ENCODE results near the gene APOL6. TPM values are rescaled to one million over a fixed set of nuclear protein-coding genes. Genes with fewer than 3 reads are reported as not detected.
"Not testable (repeated sequence)": the region's sequence is repeated elsewhere in the genome, so short reads cannot be mapped to it uniquely, and the experiment has no call there.

The APOL6 gene
- polyA plus RNA-seq, 10 donors, result 0.98 to 3.0 (median 2.0) TPM

GRCh38 chr22:35616043-35616442, 32.2 kb upstream of the APOL6 start:
- no peak for DNase-seq

DNA sequence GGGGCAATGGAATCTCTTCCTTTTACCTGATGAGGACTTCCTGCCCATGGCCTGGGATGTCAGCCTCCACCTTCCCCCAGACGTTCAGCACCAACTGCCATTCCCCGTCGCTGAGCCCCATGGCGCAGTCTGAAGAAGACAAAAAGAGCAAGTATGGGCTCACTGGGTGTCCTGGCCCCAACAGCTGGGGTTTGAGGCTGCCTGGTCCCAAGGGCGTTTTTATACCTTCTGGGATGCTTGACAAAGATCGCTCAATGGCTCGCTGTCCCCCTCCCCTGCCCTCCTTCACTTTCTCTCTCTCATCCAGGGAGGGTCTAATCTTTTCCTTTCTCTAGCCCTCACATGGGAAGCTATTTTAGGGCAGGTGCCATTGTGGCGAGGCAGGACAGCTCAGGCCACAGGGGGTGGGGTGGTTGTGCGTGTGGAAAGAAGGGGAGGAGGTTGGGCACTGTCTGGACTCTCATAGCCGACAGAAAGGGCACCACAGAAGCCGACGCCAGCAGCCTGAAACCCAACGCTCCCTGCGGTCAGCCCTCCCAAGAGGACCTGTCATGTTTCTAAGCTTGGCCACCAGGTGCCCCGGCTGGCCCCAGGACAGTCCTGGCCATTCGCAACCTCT, 31.0 kb upstream of the APOL6 start, which contains the start of gene MB:
MB (minus strand) TSS at position 193 of the 619 bp plus-strand sequence; CDS start at position 121, 72 bp downstream.
- DNase-seq, result no peak

- DNase-seq, result no peak
These were observed 29.6 kb upstream of the APOL6 start for GRCh38 chr22:35618427-35619223.

DNA sequence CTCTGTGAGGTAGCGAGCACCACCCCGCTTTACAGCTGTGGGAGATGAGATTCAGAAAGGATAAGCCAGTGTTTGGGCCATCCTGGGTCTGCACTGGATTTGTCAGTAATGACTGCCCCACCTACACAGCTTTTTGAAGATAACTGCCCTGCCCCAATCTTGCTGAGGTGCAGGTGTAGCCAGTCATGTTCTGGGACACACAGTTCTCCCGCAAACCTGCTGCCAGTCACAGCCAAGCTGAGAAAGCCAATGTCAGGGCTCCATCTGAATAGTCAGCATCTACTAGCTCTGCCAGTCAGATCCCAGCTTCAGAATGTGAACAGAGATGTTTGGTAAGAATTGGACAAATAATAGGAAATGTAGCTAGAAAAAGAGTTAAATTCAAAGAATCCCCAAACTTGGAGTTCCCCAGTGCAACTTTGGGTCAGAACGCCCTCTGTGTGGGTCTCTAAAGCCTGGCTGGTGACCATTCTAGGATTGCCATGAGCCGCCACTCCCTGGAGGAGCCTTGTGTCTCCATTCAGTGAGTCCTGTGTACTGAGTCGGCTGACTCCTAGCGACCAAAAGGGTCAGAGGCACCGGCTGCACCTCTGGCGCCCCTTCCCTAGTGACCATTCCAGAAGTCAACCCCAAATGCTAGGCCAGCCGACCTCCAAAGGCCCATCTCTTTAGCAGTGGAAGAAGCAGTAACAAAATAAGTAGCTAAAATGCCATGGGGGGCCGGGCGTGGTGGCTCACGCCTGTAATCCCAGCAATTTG, 28.7 kb upstream of the APOL6 start:
- no peak for DNase-seq

DNA sequence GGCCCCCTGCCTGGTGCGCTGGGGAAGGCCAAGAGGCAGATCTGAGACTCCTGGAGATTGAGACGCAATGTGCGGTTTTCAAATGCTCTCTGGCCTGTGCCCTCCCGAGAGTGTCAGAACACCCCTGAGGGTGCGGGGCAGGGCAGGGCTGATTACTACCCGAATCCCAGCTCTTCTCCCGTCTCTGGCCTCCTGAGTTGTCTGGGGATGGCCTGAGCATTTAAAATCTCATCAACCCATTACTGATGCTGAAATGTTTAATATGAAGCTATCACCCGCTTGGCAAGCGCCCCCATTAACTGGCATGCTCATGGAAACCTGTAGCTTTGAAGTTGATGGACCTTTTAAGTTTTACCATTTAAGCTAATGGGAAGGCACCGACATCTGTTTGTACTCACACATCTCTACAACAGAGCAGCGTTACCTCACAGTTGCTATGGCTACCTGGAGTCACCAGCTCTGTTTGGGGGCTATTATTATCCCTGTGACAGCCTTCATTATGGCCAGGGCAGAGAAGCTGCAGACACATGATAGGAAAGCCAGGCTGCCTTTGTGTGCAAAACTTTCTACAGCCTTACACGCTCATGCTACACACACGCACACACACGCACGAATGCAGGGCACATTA, 27.5 kb upstream of the APOL6 start:
- DNase-seq, result peak in 2 of 3 donors; percentile 75 to 82

- no peak for DNase-seq
These were observed 26.8 kb upstream of the APOL6 start for GRCh38 chr22:35621451-35621850.

DNA sequence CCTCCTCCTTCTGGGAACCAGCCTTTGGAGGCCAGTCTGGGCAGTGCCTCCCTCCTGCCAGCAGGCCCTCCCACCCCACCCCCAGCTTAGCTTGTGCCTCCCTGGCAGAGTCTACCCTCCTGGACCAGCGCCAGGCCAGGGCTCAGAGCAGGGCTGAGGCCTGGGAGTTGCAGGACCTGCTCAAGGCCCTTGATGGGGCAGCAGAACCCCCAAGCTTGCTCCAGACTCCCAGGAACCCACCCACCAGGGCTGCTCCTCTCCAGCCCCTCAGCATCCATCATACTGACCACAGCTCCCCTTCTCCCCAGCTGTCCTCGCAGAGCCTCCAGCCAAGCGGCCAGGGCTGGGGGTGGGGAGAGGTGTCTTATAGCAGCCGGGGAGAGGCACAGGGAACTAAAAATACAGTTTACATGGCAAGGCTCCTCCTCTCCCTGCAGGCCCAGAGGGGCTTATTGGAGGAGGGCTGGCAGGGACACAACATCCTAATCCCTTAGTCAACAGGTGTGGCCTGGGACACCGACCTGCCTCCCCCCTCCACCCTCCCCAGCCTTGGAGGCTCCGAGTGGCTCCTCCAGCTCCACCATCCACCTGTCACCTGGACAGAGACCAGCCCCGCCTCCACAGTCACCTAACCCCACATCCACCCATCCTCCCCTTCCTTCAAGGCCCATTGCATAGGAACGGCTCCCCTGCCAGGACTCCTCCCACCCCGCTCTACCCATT, 25.9 kb upstream of the APOL6 start:
- DNase-seq, result peak; percentile 76 to 81 (median 76)

DNA sequence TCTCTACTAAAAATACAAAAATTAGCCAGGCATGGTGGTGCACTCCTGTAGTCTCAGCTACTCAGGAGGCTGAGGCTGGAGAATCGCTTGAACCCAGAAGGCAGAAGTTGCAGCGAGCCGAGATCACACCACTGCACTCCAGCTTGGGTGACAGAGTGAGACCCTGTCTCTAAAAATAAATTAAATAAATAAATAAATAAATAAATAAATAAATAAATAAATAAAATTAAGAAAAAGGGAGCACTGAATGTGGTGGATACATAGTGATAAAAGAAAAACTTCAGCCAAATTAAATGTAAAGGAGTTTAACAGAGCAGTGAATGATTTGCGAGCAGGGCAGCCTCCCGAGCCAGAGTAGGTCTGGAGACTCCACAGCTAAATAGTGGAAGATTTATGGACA, 24.4 kb upstream of the APOL6 start:
- not testable (repeated sequence) for DNase-seq

GRCh38 chr22:35624547-35624946, 23.7 kb upstream of the APOL6 start:
- no peak for DNase-seq

DNA sequence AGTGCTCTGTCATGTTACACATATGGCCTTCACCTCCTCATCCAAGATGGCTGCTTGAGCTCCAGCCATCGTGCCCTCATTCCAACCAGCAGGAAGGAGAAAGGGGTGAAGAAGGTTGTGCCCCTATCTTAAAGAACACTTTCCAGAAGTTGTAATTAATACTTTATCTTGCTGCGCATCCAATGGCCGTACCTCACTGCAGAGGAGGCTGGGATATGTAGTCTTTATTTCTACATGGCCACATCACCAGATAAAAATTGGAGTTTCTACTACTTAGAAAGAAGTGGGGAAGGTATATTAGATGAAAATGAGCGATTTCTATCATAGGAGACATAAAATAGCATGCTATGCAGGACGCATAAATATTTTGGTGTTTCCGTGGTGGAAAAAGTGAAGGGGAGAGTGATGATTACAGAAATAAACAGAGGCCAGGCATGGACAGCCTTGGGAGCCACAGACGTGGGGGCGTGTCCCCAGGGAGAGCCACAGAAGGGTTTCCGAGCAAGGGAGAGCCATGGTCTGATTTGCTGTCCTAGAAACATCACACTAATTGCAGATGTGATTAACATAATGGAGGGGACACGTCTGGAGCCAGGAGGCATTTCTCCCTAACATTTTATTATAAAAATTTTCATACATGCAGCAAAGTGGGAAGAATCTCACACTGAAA, 22.3 kb upstream of the APOL6 start:
- no peak for DNase-seq

- DNase-seq, result peak; percentile 71 to 93 (median 83)
These were observed 20.8 kb upstream of the APOL6 start for GRCh38 chr22:35627267-35628041.

DNA sequence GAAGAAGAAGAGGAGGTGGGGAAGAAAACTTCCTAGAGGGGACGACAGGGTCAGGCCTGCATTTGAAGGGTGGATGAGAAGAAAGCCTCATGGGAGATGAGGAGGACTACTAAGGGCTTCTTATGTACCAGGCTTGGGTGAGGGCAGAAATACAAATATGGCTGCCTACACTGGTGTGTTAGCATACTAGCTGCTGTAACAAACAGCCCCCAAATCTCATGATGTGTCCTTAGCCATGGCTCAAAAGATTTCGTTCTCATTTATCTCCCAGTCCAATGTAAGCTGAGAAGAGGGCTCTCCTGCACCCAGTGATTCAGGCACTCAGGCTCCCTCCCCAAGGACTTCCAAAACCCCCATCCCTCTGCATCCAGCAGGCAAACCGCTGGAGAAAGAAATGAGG, 19.5 kb upstream of the APOL6 start:
- DNase-seq, result no peak

DNA sequence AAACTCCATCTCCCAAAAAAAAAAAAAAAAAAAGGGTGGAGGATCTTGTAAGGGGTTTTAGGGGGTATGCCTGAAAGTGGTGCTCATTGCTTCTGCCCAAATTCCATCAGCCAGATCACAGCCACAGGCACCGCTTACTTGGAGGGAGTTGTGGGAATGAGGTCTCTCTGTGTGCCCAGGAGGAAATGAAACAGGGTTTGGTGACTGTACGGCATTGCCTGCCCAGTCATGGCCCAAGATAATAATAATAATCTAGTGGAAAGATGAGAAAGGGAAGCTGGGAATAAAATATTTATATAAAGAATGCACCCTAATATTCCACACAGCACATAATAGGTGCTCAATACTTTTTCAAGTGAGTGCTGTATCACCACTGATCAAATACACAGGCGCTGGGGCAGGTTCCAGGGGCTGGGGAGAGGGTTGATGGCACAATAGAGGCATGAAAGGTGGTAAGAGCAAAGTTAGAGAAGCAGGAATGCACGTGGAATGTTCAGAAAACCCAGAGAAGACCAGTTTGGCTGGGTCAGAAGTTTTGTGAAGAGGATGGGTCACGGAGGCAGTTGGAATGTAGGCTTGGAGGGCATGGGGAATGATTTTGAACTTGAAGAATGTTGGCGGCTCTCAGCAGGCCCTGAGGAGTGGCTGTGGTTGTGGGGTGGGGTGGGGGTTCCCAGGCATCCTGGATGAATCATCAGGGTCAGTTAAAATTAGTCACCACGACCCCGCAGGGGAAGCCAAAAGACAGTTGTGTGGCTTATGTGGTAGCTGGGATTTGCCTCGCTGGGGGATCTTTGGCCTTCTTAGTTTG, 18.6 kb upstream of the APOL6 start:
- peak in 2 of 3 donors; percentile 59 to 97 for DNase-seq

- no peak for DNase-seq
These were observed 17.9 kb upstream of the APOL6 start for GRCh38 chr22:35630387-35630793.

DNA sequence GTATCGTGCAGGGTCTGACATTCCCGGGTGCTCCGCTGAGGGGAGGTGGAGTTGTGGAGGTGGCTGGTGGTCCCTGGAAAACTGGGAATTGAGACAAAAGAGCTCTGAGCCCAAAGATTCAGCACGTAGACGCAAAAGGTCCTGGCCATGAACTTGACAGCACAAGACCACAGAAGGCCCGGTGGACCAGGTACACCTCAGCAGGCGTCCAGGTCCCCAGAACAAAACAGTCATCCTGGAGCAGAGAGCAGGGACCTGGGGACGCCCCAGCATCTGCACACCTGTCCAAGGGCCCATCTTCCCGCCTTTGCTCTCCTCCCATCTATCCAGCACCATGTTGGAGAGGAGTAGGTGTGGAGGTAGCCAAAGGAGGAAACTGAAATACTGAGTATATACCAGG, 17.4 kb upstream of the APOL6 start:
- DNase-seq, result no peak

GRCh38 chr22:35631597-35631996, 16.6 kb upstream of the APOL6 start:
- DNase-seq, result no peak

- DNase-seq, result no peak
These were observed 15.3 kb upstream of the APOL6 start for GRCh38 chr22:35632935-35633334.

GRCh38 chr22:35633520-35633919, 14.7 kb upstream of the APOL6 start:
- no peak for DNase-seq

DNA sequence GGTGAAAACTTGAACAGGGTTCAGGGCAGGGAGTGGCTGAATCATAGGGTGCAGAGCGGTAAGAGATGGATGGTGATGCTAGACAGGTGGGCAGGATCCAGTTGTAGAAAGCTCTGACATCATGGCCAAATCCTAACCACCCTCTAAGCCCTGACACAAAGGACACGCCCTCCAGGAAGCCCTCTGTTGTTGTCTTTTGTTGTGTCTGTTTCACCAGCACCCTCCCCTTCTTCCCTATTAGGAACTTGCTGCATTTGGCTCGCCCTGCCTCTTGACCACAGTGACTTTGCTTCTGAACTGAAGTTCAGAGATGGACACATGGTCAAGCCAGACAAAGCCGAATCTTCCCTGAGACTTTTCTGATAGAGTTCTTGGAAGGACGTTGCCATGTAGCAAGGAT, 14.2 kb upstream of the APOL6 start:
- DNase-seq, result no peak

Measured in muscle of back (tissue), 11 donors.